Measurements from ENCODE around the gene CPA4.

DNA sequence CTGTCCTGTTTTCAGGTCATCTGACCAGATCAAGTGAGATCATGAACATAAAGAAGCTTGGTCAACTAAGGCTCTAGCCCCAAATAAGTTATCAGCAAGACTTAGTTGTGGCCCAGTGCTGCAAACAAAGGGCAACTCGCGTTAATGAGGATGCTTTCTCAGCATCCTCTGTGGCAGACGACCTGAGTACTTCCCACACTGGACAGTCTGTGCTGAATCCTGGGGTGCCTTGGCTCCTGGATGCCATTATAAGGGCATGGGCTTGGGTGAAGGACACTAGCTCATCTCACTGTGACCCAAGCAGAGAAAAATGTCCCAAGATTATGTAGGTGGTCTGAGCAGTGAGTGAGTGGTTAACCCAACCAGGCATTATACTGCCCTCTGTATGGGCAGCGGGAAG lies 65.5 kb downstream of the CPA4 start:
- TF ChIP-seq POLR2AphosphoS5 (IDR thresholded peaks at IDR 0.05; ENCODE audit: low read depth, low read length): no peak
- no peak for TF ChIP-seq TAF1 (IDR thresholded peaks at IDR 0.05; ENCODE audit: borderline replicate concordance, low read depth, low read length)

Measured in GM12892 (cell line).